NCI-H1694 treated with DMSO at 0.1 percent for 48 hours (cell line): Measurements from ENCODE around the gene ODAD3.
A peak's percentile ranks its signal among the peaks of the same experiment; 100 is the strongest.
"Not testable (repeated sequence)": the region's sequence is repeated elsewhere in the genome, so short reads cannot be mapped to it uniquely, and the experiment has no call there.

Experiments
- DNase-seq: peaks from one replicate; lab custom pipeline; 2025; lab: John Stamatoyannopoulos, UW

ODAD3 gene

DNA sequence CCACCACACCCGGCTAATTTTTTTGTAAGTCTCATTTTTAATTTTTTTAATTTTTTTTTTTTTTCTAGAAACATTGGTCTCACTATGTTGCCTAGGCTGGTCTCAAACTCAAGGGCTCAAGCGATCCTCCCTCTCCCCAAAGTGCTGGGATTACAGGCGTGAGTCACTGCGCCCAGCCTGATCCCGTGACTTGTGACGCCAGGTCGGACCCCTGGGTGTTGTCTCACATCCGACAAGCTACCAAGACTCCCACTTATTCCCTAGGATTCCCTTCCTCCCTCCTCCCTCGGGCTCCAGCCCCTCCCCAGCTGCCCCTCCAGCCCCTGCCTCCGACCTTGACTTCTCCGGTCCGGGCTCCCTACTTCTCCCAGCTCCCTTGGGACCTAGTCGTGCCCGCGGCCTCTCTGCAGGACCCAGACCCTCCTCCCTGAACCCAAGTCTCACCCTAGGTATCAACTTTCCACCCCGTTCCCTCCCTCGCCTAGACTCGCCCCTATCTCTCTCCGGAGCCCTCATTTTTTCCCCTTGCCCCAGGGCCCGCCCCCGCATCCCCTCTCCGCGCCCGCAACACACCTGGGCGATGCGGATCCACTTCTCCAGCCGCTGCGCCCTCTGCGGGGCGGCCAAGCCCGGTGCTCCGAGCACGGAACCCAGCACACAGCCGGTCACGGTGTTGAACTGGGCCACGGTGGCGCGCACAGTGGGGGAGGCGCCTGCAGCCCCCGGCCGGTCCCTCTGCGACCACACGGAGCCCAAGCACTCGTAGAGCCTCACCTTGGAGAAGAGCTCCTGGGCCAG, 28.9 kb downstream of the ODAD3 start:
- no peak for DNase-seq

DNA sequence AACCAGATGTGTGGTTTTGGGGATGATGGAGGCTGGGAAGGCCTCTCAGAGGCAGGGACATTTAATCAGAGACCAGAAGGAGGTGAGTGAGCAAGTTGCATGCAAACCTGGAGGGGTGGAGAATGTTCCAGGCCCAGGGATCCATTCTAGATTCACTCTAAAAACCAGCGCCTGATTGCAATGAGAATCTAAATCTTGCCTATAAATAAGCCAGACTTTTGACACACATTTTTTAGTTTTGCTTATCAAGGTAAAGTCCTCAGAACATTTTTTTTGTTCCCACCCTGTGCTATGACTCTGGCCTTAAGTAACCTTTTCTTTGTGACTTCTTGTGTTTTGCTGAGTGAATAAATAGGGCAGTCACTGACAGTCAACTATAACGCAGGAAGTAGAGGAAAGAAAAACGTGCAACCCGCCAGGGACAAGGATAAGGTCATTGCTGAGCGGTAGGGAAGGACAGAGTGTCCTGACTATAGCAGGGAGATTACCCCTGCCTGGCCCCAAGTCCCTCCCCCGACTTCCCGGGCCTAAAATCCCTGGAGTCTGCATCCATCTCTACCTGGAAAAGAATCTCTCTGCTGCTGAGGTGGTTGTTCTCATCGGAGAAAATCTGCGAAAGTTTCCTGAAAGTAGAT, 30.2 kb downstream of the ODAD3 start:
- DNase-seq: no peak

DNA sequence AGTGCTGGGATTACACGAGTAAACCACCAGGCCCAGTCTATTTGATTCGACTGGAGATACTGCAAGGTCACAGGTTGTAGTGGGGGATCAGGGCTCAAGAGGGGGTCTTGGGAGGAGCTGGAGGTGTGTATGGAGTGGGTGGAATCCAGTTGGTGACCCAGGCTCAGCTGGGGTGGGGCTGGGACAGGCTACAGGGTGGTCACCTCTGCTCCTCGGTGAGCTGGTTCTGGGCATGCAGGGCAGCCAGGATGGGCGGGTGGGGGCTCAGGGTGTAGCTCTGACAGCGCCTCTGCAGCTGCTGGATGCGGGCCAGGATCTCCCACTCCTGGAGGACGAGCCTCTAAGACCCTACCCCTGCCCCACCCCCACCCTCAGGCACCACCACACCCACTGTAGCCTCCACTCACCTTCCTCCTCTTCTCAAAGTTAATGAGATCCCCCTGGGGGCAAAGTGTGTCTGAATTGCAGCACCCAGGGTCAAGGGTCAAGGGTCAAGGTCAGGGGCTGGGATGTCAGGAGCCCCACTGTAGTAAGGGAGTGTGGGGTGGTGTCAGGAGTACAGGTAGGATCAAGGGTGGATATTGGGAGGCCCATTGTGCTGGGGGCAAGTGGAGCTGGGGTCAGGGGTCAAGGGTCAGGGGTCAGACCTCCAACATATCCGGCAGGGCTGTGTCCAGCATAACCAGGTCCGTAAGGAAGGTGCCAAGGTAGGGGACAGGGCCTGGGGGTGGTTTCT, 32.9 kb downstream of the ODAD3 start:
- DNase-seq: no peak

DNA sequence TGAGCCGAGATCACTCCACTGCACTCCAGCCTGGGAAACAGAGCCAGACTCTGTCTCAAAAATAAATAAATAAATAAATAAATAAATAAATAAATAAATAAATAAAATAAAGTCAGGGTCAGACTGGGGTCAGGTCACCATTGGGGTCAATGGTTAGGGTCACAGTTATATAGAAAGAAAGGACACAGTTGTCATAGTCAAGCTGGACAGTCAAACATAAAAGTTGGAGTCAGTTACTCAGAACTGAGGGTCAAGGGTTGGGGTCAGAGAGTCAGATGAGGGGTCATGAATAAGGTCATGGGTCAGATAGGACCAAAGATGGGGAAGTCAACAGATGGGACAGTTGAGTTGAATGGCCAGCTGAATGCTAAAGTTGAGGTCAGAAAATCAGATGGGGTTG, 34.1 kb downstream of the ODAD3 start:
- no peak for DNase-seq

DNA sequence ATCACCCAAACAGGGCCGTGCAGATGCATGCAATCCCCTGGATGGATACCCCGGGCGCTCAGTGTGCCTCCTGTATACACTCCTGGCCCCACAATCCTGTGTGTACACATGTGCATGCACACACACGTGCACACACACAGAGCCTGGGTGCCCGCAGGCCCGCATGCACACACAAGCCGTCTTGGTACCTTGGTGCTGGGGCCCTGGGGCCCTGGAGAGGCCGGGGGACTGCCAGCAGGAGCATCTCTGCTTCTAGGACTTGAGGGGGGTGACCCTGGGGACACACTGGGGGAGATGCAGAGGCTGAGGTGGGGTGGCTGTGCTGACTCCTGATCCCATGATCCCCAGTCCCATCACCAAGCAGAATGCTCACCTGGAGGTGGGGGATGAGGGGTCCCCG, 35.3 kb downstream of the ODAD3 start:
- DNase-seq: no peak

DNA sequence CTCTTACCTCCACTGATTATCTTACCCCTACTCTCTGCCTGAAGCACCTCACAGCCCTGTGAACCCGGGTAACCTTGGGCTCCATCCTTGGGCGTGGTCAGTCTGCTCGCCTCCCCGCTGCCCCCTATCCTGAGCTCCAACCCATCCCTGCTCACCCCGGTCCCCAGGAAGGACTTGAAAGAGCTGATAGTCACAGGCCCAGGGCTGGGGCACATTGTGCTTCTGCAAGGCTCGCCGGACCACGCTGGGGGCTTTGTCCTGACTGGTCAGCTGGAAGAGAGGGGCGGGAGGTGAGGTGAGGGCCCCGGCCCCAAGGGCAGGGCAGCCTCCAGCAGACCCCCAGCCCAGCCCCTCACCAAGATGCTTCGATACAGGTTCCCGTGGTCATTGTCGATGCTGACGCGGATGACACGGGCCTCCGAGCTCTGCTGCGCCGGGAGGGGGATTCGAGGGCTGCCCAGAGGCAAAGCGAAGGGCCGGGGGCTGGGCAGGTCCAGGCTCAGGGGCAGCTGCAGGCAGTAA, 37.8 kb downstream of the ODAD3 start:
- no peak for DNase-seq

DNA sequence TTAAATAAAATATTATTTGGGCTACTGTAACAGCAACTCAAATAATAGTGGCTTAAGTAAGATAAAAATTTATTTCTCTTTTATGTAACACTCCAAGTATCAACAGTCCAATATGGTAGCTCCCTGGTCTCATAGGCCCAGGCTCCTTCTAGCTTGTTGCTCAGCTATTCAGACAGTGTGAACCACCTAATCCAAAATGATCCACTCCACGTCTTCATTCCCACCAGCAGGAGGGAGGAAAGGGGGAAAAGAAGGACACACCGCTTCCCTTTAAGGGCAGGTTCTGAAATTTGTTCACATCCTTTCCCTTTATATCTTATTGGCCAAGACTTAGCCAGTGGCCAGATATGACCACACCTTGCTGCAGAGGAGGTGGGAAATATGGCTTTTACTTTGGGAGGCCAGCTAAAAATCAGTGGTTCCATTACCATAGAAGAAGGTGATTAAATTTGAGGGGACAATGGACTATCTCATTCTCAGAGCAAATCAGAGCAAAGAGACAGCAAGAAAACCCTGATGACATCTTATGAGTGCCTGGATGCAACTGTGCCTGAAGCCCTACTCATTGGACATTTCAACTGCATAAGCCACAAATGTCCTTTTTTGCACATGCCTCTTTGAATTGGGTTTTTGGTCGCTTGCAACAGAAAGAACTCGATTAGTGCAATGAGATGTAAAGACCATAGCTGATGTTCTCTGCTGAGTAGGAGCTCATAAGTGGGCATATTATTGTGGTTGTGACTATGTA, 43.8 kb downstream of the ODAD3 start:
- DNase-seq: no peak

DNA sequence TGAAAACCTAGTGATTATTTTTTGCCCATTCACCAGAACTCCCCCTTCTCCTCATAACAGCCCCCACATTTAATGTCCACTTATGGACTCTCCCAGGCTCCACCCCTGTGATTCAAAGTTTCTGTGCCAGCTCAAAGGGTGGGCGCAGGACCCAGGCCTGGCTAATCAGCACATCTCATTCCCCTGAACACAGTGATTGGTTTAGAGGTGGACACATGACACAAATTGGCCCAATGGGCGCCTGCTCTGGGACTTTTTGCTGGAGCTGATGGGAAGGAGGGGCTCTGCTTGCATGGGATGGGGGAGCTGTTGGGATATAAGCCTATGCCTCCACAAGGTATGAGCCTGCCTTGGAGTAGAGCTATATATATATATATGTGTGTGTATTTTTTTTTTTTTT, 44.6 kb downstream of the ODAD3 start:
- no peak for DNase-seq

DNA sequence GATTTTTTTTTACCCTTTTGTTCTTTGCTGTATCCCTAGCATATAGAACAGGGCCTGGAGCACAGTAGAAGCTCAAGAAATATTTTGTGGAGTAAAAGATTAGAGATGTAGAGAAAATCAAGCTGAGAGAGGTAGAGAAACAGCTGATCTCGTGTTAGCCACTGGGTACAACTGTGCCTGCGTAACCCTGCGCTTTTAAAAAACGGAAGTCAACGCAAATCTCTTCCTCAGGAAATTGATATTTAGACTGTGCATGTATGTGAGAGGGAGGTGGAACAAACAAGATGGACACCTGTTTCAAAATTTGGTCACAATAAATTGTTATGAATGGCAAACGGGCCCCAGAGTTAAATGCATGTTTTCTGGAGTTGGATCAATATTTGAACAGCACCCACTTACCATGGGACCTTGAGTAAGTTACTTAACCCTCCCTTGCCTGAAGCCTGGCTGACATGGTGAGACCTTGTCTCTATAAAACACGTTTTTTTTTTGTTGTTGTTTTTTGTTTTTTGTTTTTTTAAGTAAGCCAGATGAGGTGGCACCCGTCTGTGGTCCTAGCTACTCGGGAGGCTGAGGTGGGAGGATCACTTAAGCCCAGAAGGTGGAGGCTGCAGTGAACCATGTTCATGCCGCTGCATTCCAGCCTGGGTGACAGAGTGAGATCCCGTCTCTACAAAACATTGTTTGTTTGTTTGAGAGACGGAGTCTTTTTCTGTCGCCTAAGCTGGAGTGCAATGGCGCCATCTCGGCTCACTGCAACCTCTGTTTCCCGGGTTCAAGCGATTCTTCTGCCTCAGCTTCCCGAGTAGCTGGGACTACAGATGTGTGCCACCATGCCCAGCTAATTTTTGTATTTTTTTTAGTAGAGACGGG, 47.5 kb downstream of the ODAD3 start:
- no peak for DNase-seq

DNA sequence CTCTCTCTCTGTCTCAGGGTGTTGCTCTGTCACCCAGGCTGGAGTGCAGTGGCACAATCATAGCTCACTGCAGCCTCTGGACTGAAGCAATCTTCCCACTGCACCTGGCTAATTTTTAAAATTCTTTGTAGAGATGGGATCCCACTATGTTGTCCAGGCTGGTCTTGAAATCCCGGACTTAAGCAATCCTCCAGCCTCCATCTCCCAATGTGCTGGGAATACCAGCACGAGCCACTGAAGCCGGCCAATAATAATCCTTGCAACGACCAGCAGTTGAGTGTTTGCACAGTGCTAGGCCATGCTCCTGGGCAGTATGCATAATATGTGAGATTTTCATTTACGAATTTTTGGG, 50.2 kb downstream of the ODAD3 start:
- no peak for DNase-seq

DNA sequence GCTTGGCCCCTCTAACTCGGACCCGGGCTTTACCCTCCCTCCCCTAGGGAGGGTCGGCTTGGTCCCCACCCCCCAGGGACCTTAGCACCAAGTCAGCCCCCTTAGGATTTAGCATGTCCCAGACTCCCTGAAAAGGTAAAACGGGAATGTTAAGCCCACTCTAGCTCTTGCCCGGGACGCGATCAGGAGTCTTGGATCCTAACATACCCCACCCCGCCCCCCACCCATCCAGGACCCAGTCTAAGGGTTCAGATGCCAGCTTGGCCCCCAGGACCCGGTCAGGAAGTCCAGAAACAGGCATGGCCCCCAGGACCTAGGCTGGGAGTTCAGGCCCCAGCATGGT, 51.2 kb downstream of the ODAD3 start:
- no peak for DNase-seq

DNA sequence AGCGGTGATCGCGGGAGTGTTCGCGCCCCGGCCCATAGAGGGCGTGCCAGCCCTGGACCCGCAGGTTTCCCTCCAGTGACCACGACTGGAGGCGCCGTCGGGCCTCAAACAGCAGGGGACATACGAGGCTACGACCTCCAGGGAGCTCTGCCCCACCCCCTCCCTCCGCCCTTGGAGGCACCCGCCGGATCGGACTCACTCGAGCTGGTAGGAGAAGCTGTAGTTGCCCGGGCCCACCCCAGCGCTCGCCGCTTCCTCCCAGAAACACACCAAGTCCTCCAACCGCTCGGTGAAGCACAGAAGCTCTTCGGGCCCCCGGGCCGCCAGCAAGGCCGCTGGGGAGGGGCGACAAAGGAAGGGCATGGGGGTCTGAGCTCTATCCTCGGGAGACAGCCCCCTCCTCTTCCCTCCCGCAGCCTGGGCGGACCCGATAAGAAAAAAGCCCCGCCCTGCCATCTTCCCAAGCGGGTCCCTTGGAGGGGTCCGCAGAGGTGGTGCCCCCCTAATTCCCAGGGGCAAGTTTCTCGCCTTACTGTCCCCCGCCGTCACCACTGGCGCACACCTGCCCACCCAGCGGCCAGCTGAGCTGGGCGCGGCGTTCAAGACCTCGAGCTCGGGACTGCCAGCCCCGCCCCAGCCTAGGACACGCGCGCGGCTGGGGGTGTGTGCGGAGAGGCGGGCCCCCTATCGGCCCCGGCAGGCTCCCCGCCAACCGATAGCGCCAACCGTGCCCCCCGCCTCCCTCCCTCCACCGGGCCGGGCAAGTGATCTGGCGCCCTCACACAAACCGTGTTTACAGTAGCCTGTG, 51.8 kb downstream of the ODAD3 start:
- DNase-seq: no peak

DNA sequence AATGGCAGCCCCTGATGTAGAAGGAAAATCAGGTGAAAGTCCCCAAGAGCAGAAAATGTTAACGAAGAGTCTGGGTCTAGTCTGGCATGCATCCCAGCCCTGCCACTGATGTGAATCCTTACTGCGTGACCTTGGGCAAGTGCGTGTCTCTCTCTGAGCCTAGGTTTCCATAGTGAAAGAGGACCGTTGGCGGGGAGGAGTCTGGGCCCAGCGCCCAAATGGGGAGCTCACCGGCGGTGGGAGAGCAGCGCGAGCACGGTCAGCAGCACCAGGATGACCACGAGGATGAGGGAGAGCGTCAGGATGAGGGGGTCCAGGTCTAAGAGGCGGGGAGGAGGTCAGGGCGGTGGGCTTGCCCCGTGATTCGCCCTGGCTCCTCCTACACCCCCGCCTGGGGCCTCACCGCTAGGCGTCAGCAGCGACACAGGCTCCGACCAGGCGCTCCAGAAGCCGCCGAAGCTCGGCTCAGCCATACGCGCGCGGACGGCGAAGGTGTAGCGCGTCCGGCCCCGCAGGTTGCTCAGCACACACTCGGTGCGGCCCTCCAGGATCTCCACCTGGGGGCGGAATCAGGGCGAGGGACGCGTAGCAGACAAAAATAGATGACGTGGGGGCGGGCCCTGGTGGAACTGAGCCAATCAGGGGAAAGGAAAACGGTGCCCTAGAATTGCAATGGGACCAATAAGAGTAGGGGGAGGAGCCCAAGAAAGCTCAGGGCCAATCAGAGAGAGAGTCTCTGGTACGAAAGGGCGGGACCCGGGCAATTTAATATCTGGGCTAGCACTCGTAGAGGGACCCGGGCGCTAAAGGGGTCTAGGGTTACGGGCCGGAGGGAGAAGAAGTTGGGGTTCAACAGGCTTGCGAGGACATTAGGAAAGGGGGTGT, 54.0 kb downstream of the ODAD3 start:
- peak; percentile 5 for DNase-seq

DNA sequence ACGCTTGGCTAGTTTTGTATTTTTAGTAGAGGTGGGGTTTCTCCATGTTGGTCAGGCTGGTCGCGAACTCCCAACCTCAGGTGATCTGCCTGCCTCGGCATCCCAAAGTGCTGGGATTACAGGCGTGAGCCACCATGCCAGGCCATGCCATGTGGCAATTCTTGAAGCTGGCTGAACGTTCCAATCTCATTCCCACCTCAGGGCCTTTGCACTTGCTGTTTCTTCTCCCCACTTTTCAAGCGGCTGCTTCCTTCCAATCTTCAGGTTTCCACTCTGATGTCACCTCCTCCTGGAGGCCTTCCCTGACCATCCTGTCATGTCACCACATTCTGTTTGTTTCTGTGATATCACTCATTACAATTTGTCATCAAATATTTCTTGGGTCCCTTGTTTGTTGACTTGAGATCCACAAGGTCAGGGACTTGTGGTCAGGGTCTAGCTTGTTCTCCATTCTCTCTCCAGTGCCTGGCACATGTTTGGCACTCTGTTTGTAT, 55.0 kb downstream of the ODAD3 start:
- DNase-seq: no peak

DNA sequence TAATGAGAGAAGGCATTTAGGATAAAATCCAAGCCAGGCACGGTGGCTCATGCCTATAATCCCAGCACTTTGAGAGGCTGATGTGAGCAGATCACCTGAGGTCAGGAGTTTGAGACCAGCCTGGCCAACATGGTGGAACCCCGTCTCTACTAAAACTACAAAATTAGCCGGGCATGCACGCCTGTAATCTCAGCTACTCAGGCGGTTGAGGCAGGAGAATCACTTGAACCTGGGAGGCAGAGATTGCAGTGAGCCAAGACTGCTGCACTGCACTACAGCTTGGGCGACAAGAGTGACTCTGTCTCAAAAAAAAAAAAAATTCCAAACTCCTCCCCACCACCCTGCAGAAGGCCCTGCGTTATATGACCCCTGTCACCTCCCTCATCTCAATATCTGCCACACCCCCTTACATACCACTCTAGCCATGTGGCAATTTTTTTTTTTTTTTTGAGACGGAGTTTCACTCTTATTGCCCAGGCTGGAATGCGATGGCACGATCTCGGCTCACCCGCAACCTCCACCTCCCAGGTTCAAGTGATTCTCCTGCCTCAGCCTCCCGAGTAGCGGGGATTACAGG, 55.6 kb downstream of the ODAD3 start:
- not testable (repeated sequence) for DNase-seq

DNA sequence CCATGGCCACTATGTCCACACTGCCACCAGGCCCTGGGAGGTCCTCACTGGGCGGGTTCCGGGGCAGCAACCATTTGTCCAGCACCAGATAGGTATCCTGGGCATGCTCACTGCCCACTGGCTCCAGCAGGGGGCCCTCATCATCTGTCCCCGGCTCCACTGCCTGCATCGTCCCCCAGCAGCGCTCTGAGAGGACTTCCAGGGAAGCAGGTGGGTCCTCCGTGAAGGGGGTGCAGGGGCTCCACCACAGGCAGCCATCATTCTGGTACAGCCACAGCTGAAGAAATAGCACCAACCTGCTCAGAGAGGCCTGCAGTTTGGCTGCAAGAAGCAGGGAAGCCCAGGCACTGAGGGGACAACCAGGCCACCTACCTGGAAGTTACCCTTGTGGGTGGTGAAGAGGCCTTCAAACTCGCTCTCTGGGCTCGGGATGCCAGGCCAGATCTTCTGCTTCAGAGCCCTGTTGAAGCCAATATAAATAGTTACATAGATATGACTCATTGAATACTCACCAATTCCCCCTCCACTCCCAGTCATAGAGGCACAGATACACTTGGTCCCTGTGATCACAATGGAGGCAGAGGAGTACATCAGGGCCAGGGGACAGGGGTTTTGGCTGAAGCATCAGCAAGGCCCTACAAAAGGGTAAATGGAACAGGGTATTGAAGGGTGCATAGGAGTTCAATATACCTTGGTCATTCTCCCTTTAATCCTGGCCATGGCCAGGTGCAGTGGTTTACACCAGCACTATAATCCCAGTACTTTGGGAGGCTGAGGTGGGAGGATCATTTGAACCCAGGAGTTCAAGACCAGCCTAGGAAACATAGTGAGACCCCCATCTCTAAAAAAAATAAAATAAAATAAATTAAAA, 56.4 kb downstream of the ODAD3 start:
- peak; percentile 9 for DNase-seq

DNA sequence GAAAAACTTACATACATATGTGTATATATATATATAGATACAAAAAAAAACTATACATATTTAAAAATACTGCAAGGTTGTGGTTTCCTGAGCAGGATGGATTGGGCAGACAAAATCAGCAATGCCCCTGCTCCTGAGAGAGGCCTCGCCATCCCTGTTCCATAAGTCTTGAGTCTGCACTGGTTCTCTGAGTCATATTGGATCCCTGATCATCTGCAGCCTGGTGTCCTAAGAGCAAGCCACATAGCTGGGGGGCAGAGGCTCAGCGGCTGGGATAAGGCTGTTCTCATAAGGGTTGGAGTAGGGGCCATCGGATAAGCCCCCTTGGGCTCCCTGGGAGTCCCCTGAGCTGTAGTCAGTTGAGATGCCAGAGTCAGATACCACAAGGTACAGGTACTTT, 57.2 kb downstream of the ODAD3 start:
- DNase-seq: no peak

DNA sequence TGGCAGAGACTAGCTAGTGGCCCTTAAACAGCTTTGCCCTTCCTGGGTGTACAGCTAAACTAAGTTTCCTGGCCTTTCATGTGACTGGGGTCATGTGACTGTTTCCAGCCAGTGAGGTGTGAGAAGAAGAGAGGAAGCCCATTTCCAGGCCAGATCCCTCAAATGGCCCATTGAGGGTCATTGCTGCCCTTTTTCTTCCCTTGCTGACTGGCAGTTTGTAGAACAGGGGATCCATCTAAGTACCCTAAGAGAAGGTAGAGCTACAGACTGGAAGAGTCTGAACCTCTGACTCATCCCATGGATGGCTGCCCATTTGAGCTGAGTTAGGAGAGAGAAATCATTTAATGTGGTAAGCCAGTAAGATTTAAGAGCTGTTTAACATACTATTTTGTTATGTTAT, 57.7 kb downstream of the ODAD3 start:
- no peak for DNase-seq
